ENCODE results near the gene OSTM1. TPM values are rescaled to one million over a fixed set of nuclear protein-coding genes. Genes with fewer than 3 reads are reported as not detected.

The OSTM1 gene
- total RNA-seq (100 to 1,000 TPM in 2 of 4 donors, 10 to 100 TPM in 2; 48.9 to 267 (median 106) TPM), polyA plus RNA-seq (10 to 100 TPM in 1 of 3 donors, 1 to 10 TPM in 2; 3.6 to 10.6 (median 9.5) TPM)

- 0 to 1% methylated on average over 86 of the region's 86 CpGs for WGBS, 2 donors
- TF ChIP-seq EP300 (IDR thresholded peaks at IDR 0.05) (no peak), POLR2A (IDR thresholded peaks at IDR 0.05) (peak; percentile 37 to 48), POLR2AphosphoS5 (IDR thresholded peaks at IDR 0.05) (peak; percentile 69 to 87 (median 85)), CTCF (IDR thresholded peaks at IDR 0.05) (no peak)
- intact Hi-C loops (cut with DNase I) = loop anchor here (2.0 to 10.0 kb wide), 5 partner anchors 42 to 1408 kb away; partner anchors contain the start of genes CEP57L1, SEC63, SESN1 and SNX3
- H3K4me1 ChIP-seq = peaks cover 0 to 22% (median 19%) of the 10 kb centered on the region in 4 donors
- no peaks in the 10 kb centered on the region for H3K36me3 ChIP-seq
- peak within 1 kb of the TSS; percentile 77 to 88 (median 86) for H3K4me3 ChIP-seq
- peak within 1 kb of the TSS; percentile 80 to 90 (median 84) for H3K27ac ChIP-seq
- no peaks in the 10 kb centered on the region for H3K27me3 ChIP-seq
- H3K9me3 ChIP-seq = no peaks in the 10 kb centered on the region
- peak; percentile 94 for DNase-seq
Observed at GRCh38 chr6:108074359-108075144, at the start of gene OSTM1. OSTM1 (minus strand) TSS chr6:108074741; CDS start chr6:108074651, 90 bp downstream.

DNA sequence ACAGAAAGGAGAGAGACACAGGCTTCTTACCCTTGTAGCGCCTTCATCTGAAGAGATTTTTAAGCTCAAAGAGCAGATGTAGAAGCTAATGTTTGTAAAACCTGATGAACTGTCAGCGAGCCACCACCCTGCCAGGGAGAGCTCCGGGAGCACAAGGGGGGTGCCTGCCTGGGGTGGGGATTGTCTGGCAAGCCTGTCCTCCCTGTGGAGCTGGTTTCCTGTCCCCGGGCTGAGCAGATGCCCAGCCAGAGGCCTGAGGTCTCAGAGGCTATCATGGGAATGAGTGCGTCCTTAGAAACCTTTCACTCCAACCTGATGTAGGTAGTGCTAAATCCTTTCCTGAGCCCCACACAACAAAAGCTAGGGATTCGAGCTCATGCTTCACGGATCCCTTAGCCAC, 49.4 kb upstream of the OSTM1 start:
- H3K9me3 ChIP-seq = no peaks in the 10 kb centered on the region
- intact Hi-C loops (cut with DNase I) = no loop called here
- DNase-seq = no peak
- TF ChIP-seq POLR2AphosphoS5 (IDR thresholded peaks at IDR 0.05) = no peak
- no peak for TF ChIP-seq POLR2A (IDR thresholded peaks at IDR 0.05)
- TF ChIP-seq CTCF (IDR thresholded peaks at IDR 0.05) = no peak
- no peak for TF ChIP-seq EP300 (IDR thresholded peaks at IDR 0.05)
- H3K27ac ChIP-seq = no peak overlapping the region
- WGBS, 2 donors = 20 to 35% methylated on average over 7 of the region's 7 CpGs
- peaks cover 15 to 87% (median 46%) of the 10 kb centered on the region in 3 donors for H3K27me3 ChIP-seq
- H3K36me3 ChIP-seq = no peaks in the 10 kb centered on the region
- peaks cover 0 to 9% (median 6%) of the 10 kb centered on the region in 4 donors for H3K4me1 ChIP-seq
- H3K4me3 ChIP-seq = no peak overlapping the region

- H3K27me3 ChIP-seq = peaks cover 16 to 92% (median 50%) of the 10 kb centered on the region in 3 donors
Observed at GRCh38 chr6:108123481-108123929, 49.0 kb upstream of the OSTM1 start.

DNA sequence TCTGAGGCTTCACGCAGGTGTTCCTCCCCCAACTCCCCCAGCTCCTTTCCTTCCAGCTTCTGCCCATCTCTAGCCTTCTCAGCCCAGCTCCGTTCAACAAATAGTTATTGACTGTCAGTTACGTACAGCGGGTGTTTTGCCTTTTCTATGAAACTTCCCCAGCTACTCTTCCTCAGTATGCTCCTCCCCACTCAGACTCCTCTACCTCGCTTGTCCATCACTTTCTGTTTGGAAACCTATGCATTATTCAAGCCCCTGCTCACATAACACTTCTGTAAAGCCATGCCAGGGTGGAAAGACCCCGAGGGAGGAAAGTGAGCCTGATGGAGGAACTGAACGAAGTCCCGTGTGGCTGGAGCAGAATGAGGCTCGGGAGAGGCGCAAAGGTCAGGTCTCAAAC, 47.1 kb upstream of the OSTM1 start:
- intact Hi-C loops (cut with DNase I) = no loop called here
- no peak overlapping the region for H3K27ac ChIP-seq
- H3K4me3 ChIP-seq = no peak overlapping the region
- no peaks in the 10 kb centered on the region for H3K36me3 ChIP-seq
- H3K4me1 ChIP-seq = peaks cover 0 to 31% (median 27%) of the 10 kb centered on the region in 4 donors
- no peak for DNase-seq
- WGBS, 2 donors = 21 to 45% methylated on average over 10 of the region's 10 CpGs
- TF ChIP-seq POLR2AphosphoS5 (IDR thresholded peaks at IDR 0.05) (no peak), CTCF (IDR thresholded peaks at IDR 0.05) (no peak), POLR2A (IDR thresholded peaks at IDR 0.05) (no peak), EP300 (IDR thresholded peaks at IDR 0.05) (no peak)
- H3K9me3 ChIP-seq = no peaks in the 10 kb centered on the region
- H3K27me3 ChIP-seq = peaks cover 31 to 100% (median 62%) of the 10 kb centered on the region in 3 donors

More at GRCh38 chr6:108123481-108123929, 49.0 kb upstream of the OSTM1 start:
- intact Hi-C loops (cut with DNase I) = no loop called here
- Histone ChIP-seq H3K4me3 (no peak overlapping the region), H3K36me3 (no peaks in the 10 kb centered on the region), H3K9me3 (no peaks in the 10 kb centered on the region), H3K27ac (no peak overlapping the region), H3K4me1 (peaks cover 0 to 13% (median 10%) of the 10 kb centered on the region in 4 donors)
- 18 to 39% methylated on average over 13 of the region's 13 CpGs for WGBS, 2 donors
- DNase-seq = no peak
- TF ChIP-seq EP300 (IDR thresholded peaks at IDR 0.05) (no peak), CTCF (IDR thresholded peaks at IDR 0.05) (no peak), POLR2AphosphoS5 (IDR thresholded peaks at IDR 0.05) (no peak), POLR2A (IDR thresholded peaks at IDR 0.05) (no peak)

All from sigmoid colon (tissue), 7 donors.